GM18507 (cell line): ENCODE data around the gene RAPGEF2.
"Not testable (repeated sequence)": the region's sequence is repeated elsewhere in the genome, so short reads cannot be mapped to it uniquely, and the experiment has no call there.

ENCODE experiments used
- DNase-seq: peaks from one replicate; pipeline ENCODE4 v3.0.0; 2011; ENCODE audit warnings: low read depth; ENCODE audit not compliant: insufficient read length; ENCODE audit errors: extremely low spot score
- FAIRE-seq: peaks from 2 replicates; lab custom pipeline; 2011; peaks lifted over from hg19 to GRCh38; lab: Jason Lieb, UNC

RAPGEF2 gene

DNA sequence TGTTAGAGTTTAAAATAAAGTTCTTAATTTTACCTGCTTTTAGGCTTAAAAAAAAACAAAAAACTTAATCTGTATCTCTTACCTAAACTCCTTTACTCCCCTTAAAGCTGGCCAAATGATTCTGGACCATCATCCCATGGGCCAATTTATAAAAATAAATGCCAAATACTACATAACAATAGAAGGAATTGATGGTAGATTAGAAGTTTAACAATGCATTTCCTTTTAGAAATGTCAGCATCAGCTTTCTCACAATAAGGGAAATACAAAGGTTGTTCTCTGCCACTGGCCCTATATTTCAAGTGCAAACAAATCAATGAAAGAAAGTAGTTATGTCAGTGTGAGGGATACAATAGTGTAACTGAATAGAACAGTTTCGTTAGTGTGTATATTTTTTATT lies 5.7 kb upstream of the RAPGEF2 start:
- FAIRE-seq = no peak
- DNase-seq = no peak

- DNase-seq = no peak
- FAIRE-seq = no peak
Observed at GRCh38 chr4:159097785-159098184, 5.1 kb upstream of the RAPGEF2 start.

DNA sequence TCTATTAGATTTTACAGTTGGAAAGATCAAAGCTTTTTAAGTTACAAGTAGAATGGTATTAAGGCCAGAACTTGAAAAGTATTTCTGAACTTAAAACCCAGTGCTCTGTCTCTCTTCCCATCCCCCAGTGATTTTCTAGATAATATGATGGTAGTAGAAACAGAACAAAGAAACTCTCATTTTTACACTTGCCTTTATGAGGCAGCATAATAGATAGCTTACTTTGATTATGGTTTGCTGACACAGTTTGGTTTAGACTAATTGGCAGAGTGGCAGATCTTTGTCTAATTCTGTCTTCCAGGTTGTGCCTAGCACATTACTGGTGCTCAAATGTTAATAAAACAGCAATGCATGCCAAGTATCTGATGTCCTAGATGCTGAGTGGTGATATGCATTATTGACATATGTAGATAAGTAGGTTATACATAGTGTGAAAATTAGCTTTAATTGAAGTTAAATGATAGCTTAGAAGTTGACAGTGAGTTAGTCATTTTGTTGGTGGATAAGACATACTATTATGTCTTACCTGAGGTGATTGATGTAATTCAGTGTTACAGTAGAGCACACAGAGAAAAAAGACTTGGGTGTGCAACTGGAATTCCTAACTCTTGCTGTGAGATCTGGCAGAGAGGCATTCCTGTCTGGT lies 4.3 kb upstream of the RAPGEF2 start:
- FAIRE-seq (no peak), DNase-seq (no peak)

DNA sequence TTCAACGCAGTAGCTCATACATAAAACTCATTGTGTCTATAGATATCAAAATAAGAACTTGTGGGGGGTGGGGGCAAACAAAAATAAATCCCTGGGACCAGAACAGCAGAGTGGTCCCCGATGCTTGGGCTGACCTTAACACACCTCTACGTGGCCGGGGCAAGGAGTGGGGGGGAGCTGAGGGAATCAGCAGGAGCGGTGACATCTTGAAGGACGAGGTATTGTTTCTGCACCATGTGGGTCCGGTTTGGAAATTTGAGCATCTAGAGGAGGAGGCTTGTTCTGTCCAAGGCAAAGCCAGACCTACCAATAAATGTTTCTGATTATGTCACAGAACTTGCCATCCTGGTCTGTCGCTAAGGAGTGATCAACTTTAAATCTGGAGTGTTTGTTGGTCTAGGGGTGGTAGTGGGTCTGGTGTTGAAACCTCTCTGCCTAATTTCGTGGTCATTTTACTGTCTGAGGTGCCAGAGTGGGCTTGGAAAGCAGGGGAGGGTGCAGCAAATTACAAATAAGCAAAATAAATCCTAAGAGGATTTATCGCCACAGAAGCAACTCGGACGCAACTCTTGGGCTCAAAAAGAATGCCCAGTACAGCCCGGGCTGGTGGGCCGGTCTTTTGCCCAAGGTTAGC lies 774 bp upstream of the RAPGEF2 start:
- DNase-seq (no peak), FAIRE-seq (no peak)

GRCh38 chr4:159103384-159103990 lies 608 bp downstream of the RAPGEF2 start:
- no peak for FAIRE-seq
- DNase-seq = no peak

GRCh38 chr4:159104694-159105414 lies 2.0 kb downstream of the RAPGEF2 start:
- DNase-seq = no peak
- FAIRE-seq = peak; percentile 45

- peak; percentile 84 for FAIRE-seq
Observed at GRCh38 chr4:159105761-159106243, 2.9 kb downstream of the RAPGEF2 start.

GRCh38 chr4:159106636-159107035 lies 3.8 kb downstream of the RAPGEF2 start:
- FAIRE-seq (peak; percentile 45), DNase-seq (no peak)

More at GRCh38 chr4:159105761-159106243, 2.9 kb downstream of the RAPGEF2 start:
- no peak for DNase-seq

DNA sequence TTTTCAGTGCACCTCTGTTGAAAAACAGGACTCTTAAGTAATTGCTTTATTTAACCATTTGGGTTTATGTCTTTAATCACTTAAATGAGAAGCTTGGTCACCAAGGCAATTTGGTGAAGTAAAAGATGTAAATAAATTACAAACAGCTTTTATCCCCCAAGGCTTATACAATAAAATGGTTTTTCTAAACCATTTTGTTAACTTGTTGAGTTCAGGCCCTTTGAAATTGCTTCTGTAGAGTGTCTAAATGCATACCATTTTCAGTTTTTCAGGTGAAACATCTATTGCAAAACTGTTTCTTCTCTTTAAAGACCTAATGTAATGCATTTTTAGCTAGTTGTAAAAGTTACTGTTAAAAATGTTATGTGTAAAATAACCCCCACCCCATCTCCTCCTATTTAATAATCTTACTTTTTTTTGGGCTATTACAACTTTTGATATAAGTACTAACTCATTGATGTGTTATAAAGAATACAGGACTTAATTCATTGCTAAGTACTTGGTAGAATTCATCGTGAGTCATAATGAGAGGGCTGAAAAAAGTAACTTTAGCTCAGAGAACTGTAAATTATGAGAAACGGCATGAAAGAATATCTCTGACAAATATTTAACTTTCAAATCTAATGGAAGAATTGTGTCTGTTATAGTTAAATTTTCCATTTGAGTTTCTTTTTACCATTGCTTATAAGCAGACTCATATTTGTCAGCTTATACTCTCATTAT lies 4.5 kb downstream of the RAPGEF2 start:
- peak; percentile 63 for FAIRE-seq

DNA sequence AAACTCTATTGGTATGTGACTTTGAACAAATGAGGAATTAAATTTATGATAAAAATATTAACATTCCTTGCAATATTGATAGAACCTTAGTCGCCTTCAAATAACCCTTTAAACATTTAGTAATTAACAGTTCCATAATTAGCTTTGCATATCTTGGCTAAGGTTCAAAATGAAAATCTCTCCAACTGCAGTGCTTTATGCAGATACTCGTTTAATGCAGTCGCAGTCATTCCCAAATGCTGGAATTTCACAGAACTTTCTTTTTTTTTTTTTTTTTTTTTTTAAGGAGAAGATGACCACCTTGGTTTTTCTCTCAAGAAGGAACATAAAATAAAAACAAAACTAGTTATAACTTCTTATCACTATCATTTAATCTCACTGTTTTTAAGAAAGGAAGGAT lies 5.2 kb downstream of the RAPGEF2 start:
- FAIRE-seq (no peak), DNase-seq (no peak)

More for the DNA sequence above, 4.5 kb downstream of the RAPGEF2 start:
- DNase-seq = no peak

- no peak for DNase-seq
- FAIRE-seq = no peak
Observed at GRCh38 chr4:159110961-159111360, 8.1 kb downstream of the RAPGEF2 start.

- FAIRE-seq (no peak), DNase-seq (no peak)
Observed at GRCh38 chr4:159111416-159111815, 8.5 kb downstream of the RAPGEF2 start.

GRCh38 chr4:159113366-159113765 lies 10.5 kb downstream of the RAPGEF2 start:
- FAIRE-seq, DNase-seq: not testable (repeated sequence)

DNA sequence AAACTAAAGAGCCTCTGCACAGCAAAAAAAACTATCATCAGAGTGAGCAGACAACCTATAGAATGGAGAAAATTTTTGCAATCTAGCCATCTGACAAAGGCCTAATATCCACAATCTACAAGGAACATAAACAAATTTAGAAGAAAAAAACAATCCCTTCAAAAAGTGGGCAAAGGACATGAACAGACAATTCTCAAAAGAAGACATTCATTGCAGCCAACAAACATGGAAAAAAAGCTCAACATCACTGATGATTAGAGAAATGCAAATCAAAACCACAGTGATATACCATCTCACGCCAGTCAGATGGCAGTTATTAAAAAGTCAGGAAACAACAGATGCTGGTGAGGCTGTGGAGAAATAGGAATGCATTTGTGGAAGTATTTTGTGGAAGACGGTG lies 13.2 kb downstream of the RAPGEF2 start:
- FAIRE-seq = peak; percentile 59
- not testable (repeated sequence) for DNase-seq

GRCh38 chr4:159116693-159117092 lies 13.8 kb downstream of the RAPGEF2 start:
- not testable (repeated sequence) for FAIRE-seq, DNase-seq

DNA sequence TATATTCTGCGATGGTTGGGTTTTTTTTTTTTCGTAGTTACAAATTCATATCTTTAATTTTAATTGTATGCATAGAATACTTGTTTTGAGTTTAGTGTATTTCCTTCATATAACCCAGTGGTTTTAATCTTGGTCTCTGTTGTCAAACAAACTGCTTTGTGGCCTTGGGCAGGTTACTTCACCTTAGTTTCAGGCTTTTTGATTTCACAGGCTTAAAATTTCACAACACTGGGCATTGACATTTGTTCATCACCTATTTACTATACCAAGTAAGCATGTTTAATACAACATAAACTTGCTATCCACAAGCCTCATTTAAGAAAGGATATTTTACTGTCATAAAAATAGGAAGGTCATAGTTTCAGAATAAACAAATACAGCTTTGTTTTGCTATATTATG lies 14.7 kb downstream of the RAPGEF2 start:
- DNase-seq (no peak), FAIRE-seq (peak; percentile 31)

- FAIRE-seq = no peak
- no peak for DNase-seq
Observed at GRCh38 chr4:159117968-159118367, 15.1 kb downstream of the RAPGEF2 start.

DNA sequence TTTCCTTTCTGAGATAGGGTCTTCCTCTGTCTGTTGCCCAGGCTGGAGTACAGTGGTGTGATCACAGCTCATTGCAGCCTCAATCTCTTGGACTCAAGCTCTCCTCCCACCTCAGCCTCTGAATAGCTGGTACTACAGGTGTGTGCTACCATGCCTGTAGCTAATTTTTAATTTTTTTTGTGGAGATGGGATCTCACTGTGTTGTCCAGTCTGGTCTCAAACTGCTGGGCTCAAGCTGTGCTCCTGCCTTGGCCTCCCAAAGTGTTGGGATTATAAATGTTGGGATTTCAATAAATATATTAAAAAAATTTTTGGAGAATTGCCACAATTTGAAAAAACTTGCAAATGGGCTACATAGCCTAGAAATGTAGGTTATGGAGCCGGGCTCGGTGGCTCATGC lies 18.5 kb downstream of the RAPGEF2 start:
- no peak for DNase-seq
- FAIRE-seq = no peak

DNA sequence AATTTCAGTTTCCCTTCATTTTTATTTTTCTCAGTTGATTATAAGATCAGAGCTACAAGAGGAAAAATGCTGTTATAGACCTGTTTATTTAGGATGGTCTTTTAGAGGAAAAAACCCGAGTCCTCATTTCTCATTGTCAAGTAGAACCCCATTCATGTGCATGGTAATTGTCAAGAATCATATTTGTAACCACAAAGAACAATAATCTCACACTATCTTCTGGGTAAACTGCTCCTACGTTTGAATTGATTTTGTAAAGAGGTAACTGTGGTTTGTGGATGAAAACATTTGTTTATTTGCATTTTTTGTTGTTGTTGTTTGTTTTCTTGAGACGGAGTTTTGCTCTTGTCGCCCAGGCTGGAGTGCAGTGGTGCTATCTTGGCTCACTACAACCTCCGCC lies 23.8 kb downstream of the RAPGEF2 start:
- no peak for DNase-seq
- peak; percentile 69 for FAIRE-seq
